ENCODE data around the gene TRAFD1.

The TRAFD1 gene

GRCh38 chr12:112179341-112179740 is 54.0 kb downstream of the TRAFD1 start:
- no peak for DNase-seq (ENCODE audit: low spot score)

DNA sequence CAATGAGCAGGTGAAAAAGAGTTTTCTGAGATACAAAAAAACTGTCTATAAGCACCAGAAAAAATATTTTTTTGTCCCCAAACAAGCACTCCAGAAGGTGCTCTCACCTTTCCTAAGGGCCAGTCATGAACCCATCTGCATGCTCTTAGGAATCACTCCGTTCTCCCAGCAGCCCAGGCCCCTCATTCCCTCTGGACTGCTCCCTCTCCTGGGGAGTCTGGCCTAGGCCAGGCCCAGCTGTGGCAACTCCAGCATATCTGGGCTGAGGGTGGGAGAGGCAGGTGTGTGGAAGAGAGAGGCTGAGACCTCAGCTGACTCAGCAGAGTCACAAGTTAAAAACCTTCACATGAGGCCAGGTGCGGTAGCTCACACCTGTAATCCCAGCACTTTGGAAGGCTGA is 54.6 kb downstream of the TRAFD1 start:
- DNase-seq (ENCODE audit: low spot score), result no peak

- no peak for DNase-seq (ENCODE audit: low spot score)
Observed at GRCh38 chr12:112180422-112180821, 55.1 kb downstream of the TRAFD1 start.

DNA sequence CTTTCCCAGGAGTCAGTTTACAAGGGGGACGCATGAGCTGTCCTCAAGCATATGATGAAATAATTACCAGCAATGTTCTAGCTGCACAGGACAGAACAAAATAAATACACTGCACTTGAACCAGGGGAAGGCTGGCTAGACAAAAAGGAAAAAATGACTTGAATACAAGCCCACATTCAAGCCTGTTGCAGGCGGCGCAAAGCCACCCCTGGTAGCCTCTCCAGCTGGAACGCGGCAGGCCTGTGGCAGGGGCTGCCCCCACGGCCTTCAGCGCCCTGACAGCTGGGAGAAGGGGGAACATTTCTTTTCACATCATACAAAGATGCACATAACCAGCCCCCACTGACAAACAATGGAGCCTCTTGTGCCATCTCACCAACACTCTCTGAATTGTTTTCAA is 57.1 kb downstream of the TRAFD1 start:
- peak; percentile 97 for DNase-seq (ENCODE audit: low spot score)

GRCh38 chr12:112183141-112184021 is 58.0 kb downstream of the TRAFD1 start:
- DNase-seq (ENCODE audit: low spot score), result no peak

DNA sequence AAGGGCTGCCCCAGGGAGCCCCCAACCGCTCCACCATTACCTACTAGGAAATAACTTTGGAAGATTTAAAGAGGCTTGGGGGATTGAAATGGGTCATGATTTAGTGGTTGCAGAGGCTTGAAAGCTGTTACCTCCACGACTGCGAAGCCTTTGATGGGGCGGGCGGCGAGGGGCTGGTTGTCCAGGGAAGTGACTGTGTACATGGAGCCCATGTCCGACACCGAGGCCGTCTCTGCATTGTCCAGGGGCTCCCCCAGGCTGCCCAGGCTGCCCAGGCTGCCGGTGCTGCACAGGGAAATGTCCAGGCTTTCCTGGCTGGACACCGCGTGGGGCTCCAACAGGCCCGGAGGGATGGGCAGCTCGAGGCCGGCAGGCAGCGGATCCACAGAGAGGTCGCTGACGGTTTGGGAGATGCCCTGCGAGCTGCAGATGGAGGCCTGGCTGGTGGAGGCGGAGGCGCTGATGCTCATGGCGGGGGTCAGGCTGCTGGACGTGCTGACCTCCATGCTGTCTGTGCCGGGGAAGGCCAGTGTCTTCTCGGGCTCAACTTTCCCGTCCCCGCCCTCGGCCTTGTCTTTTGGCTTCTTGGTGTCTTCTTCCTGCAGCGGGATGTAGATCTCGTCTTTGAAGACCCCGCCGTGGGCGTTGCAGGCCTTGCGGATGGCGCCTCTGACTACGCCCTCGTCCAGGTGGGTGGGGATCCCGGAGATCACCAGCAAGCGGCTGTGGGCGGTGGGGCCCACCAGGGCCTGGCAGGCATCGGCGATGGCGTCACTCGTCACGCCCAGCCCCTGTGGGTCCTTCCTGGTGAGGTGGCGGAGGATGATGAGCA is 58.9 kb downstream of the TRAFD1 start:
- DNase-seq (ENCODE audit: low spot score), result no peak

DNA sequence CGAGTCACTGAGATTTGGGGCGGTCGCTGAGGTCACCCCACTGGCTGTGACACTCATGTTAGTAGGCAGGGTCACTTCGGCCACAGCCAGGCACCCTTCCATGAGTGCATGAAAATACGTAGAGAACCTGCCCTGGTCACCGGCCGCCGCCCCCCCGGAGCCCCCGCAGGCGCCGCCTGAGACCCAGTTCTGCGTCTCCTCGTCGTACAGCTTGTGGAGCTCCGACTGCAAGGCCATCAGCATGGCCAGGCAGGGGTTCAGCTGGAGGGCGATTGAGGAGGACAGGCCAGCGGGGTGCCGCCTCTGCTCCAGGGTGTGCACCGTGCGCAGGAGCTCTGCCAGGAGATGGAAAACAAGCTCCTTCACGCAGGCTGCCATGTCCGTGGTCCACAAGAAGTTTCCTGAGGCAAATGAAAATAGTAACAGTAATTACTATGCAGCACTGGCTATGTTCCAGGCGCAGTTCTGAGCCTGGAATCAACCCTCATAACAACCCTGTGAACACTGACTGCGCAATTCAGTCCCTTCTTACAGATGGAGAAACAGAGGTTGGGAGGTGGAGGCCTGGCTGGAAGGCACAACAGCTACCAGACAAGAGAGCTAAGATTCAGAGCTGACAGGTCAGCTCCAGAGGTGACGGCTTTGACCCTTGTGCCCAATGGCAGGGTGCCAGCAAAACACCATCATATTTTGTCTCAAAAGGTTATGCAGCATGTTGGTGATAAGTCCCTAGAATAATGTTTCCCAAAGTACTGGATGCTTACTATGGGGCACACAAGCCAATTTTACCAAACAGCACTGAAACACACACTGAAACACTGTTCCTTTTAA is 59.9 kb downstream of the TRAFD1 start:
- peak; percentile 39 for DNase-seq (ENCODE audit: low spot score)

DNA sequence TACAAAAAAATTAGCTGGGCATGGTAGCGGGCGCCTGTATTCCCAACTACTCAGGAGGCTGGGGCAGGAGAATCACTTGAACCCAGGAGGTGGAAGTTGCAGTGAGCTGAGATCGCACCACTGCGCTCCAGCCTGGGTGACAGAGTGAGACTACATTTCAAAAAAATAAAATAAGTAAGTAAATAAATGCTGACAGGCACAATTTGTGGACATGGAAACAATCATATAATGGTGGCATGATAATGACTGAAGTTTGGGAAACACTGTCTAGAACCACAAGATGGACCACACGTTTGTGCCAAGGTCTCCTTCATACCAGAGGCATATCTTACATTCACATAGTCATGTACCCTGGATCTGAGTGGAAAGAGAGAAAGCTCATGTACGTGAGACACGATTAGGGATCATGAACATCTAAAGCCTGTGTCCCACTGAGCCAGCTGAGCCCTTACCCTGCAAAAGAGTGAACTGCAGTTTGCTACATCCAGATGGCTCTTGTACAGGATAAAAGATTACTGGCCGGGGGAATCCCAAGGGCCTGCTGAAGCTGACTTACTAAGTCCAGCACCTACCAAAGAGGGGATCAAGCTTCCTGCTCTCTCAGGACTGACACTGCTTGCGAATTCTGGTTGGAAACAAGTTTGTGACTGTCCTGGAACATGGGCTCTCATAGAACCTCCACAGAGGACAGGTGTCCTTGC is 62.9 kb downstream of the TRAFD1 start:
- DNase-seq (ENCODE audit: low spot score), result no peak

DNA sequence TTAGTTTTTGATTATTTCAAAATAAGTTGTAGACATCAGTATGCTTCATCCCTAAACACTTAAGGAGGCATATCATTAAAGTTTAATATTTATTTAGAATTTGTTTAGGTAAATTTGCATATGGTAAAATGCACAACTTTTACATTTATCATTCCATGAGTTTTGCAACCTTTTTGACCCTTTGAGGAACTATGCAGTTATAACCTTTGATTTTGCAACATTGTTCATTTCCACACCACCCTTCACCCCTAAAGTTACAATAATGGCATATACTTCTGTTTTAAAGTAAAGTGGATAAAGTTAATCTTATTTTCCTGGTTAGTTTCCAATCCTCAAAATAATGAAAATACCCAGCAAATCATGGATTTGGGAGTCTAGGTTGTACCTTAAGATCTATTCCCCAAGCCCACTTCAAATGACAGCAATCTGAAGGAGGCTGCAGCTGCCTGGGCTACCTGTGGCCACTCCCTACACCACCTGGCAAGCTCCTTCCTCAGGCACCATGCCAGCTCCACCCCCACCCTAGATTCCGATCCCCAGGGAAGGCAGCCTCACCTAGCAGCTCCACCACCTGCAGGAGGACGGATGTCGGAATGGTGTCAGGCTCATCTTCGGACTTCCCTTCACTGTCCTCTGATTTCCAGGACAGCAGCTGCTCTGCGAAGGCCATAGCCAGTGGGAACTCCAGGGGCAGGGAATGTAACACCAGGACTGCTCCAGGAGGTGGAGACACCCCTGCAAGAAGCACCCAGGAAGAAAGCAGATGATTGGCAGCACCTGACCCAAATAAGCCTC is 65.1 kb downstream of the TRAFD1 start:
- no peak for DNase-seq (ENCODE audit: low spot score)

GRCh38 chr12:112191201-112191600 is 65.8 kb downstream of the TRAFD1 start:
- DNase-seq (ENCODE audit: low spot score), result no peak

- DNase-seq (ENCODE audit: low spot score), result no peak
Observed at GRCh38 chr12:112191840-112192321, 66.5 kb downstream of the TRAFD1 start.

DNA sequence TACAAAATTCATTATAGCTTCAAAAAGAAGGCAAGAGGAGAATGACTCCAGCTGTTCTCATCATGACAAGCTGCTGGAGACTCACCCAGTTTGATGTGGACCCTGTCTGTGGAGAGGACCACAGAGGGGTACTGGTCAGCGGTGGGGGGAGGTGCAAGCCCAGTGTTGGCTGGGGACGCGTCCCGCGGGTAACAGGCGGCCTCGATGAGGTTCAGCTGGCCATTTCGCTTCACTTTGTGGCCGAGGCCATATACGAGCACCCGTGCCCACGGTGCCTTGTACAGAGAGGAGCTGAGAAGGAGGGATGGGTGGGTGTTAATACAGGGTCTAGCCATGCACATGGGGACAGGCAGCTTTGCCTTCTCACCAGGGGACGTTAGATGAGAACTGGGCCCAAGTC is 67.1 kb downstream of the TRAFD1 start:
- no peak for DNase-seq (ENCODE audit: low spot score)

DNA sequence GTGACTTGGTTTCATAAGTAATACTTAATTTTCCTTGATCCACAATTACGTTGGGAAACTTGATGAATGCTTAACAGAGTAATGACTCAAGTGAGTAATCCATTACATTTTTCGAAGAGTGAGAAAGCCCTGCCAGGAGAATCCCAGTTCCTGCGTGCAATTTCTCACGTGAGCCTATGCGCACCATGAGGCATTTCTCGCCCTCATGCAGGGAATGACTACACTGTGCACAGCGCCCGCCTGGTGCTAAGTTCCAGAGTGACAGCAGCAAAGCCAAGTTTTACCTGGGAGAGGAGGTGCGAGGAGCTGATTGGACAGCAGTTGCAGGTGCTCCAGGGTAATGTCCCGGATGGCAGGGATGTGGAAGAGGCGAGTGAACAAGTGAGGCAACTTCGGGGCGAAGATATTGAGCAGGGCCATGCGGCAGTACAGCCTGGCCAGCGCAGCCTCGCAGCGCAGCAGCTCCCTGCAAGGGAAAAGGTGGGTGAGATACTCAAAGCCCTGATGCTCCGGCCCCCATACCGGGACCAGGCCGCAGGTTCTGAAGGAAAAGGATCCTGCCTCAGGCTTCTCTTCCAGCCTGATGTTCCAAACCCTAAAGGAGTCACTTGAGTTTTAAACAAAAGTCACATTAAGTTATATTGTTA is 69.4 kb downstream of the TRAFD1 start:
- no peak for DNase-seq (ENCODE audit: low spot score)

DNA sequence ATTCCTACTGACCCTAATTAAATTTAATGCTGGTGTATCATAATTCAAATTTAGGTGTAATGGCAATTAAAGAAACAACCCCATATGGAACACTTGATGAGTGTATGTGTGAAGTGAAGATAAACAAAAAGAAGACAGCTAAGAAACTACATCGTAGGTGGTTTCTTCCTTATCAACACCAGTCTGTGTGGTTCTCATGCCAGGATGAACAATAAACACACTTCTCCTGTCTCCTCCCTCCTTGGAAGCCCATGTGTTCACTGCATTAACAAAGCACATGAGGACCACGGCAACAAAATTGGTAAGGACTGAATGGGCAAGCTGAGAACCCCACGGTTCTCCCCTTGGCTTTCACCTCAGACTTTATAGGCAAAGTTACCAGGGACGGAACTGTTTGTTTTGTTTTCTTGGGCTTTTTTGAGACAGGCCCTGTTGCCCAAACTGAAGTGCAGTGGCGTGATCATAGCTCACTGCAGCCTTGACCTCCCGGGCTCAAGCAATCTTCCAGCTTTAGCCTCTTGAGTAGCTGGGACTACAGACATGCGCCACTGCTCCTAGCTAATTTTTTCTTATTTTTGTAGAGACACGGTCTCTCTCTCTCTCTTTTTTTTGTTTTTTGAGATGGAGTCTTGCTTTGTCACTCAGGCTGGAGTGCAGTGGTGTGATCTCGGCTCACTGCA is 71.0 kb downstream of the TRAFD1 start:
- DNase-seq (ENCODE audit: low spot score), result no peak

DNA sequence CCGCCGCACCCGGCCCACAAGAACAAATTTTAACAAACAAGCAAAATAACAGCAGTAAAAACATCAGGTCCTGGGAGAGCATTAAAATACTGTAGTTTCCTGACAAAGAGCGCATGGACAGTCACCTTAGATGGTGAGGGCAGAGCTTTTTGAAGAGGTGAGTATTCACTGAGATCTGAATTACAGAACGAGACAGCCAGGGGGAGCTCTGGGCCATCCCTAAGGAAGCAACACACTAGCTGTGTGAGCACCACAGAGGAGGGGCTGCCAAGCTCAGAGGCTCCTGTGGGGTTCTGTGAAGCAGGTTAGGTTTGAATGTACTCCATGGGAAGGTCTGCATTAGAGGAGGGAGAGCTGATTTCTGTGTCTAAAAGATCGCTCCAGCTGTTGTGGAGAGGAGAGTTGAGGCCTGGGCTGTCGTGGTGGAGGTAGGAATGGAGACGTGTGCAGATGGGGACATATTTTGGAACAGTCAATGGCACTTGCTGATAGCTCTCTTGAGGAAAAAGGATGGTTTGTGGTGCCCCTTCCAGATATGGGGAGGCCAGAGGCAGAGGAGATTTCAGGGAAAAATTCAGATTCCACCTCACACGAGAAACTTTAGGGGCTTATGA is 72.9 kb downstream of the TRAFD1 start:
- DNase-seq (ENCODE audit: low spot score), result peak; percentile 36

- DNase-seq (ENCODE audit: low spot score), result no peak
Observed at GRCh38 chr12:112199136-112199535, 73.8 kb downstream of the TRAFD1 start.
